Mesodermal cell (in vitro differentiated cells): ENCODE data around the gene H1-8.
"Not testable (repeated sequence)": the region's sequence is repeated elsewhere in the genome, so short reads cannot be mapped to it uniquely, and the experiment has no call there.

Source experiments
- H3K27ac ChIP-seq: 2 replicates; pipeline ENCODE4 v1.7.0; 2013; ENCODE audit warnings: mild to moderate bottlenecking, low read depth, low read length, moderate library complexity; ENCODE audit not compliant: severe bottlenecking
- H3K36me3 ChIP-seq: 2 replicates; pipeline ENCODE4 v1.7.1; 2013; ENCODE audit warnings: mild to moderate bottlenecking, low read length, moderate library complexity; ENCODE audit not compliant: control insufficient read depth, insufficient read depth
- H3K4me1 ChIP-seq: one replicate; pipeline ENCODE4 v1.7.1; 2013; ENCODE audit warnings: mild to moderate bottlenecking, low read length; ENCODE audit not compliant: insufficient read depth, control insufficient read depth, poor library complexity, severe bottlenecking
- H3K4me3 ChIP-seq: 2 replicates; pipeline ENCODE4 v1.7.0; 2013; ENCODE audit warnings: low read length, control low read depth, mild to moderate bottlenecking; ENCODE audit not compliant: insufficient read depth, poor library complexity, severe bottlenecking; ENCODE audit errors: extremely low read depth
- H3K9me3 ChIP-seq: 2 replicates; pipeline ENCODE4 v1.7.1; 2013; ENCODE audit warnings: mild to moderate bottlenecking, low read length, moderate library complexity; ENCODE audit not compliant: control insufficient read depth
- WGBS, 2 experiments: methylation state at CpG; one replicate each; pipeline ENCODE4 v1.1.5; 2013; ENCODE audit warnings: missing lambda C conversion rate in 2 of 2; ENCODE audit not compliant: insufficient coverage in 2 of 2; 5-methylcytosine and 5-hydroxymethylcytosine counted together

Gene H1-8

GRCh38 chr3:129503471-129504291 is 39.3 kb upstream of the H1-8 start:
- 95 to 99% methylated on average over 7 to 10 of the region's 13 CpGs for WGBS, 2 experiments
- H3K4me1 ChIP-seq, result peaks cover 5% of the 10 kb centered on the region
- no peak overlapping the region for H3K27ac ChIP-seq
- no peaks in the 10 kb centered on the region for H3K9me3 ChIP-seq
- H3K36me3 ChIP-seq, result peaks cover 33% of the 10 kb centered on the region
- no peak overlapping the region for H3K4me3 ChIP-seq

- 95 to 100% methylated on average over 2 to 5 of the region's 5 CpGs for WGBS, 2 experiments
- Histone ChIP-seq H3K27ac (no peak overlapping the region), H3K4me3 (no peak overlapping the region), H3K4me1 (no peaks in the 10 kb centered on the region), H3K36me3 (peaks cover 33% of the 10 kb centered on the region), H3K9me3 (no peaks in the 10 kb centered on the region)
Measured at GRCh38 chr3:129504471-129505100, 38.4 kb upstream of the H1-8 start.

GRCh38 chr3:129505341-129505740 is 37.6 kb upstream of the H1-8 start:
- no peak overlapping the region for H3K27ac ChIP-seq
- H3K9me3 ChIP-seq, result no peaks in the 10 kb centered on the region
- 98 to 100% methylated on average over 5 of the region's 6 CpGs for WGBS, 2 experiments
- H3K4me1 ChIP-seq, result no peaks in the 10 kb centered on the region
- H3K36me3 ChIP-seq, result peaks cover 28% of the 10 kb centered on the region
- no peak overlapping the region for H3K4me3 ChIP-seq

- Histone ChIP-seq H3K9me3 (no peaks in the 10 kb centered on the region), H3K27ac (no peak overlapping the region), H3K4me1 (no peaks in the 10 kb centered on the region), H3K36me3 (peaks cover 29% of the 10 kb centered on the region), H3K4me3 (no peak overlapping the region)
- WGBS, 2 experiments, result 93 to 98% methylated on average over 8 to 9 of the region's 9 CpGs
Measured at GRCh38 chr3:129506231-129506742, 36.7 kb upstream of the H1-8 start.

GRCh38 chr3:129507181-129507831 is 35.7 kb upstream of the H1-8 start:
- peaks cover 37% of the 10 kb centered on the region for H3K36me3 ChIP-seq
- no peak overlapping the region for H3K27ac ChIP-seq
- 93 to 96% methylated on average over 7 to 9 of the region's 9 CpGs for WGBS, 2 experiments
- no peaks in the 10 kb centered on the region for H3K4me1 ChIP-seq
- no peak overlapping the region for H3K4me3 ChIP-seq
- H3K9me3 ChIP-seq, result no peaks in the 10 kb centered on the region

GRCh38 chr3:129512595-129512994 is 30.4 kb upstream of the H1-8 start:
- Histone ChIP-seq H3K9me3 (no peaks in the 10 kb centered on the region), H3K4me1 (no peaks in the 10 kb centered on the region), H3K27ac (no peak overlapping the region), H3K36me3 (peaks cover 28% of the 10 kb centered on the region), H3K4me3 (no peak overlapping the region)

- H3K36me3 ChIP-seq, result peaks cover 29% of the 10 kb centered on the region
- H3K4me1 ChIP-seq, result no peaks in the 10 kb centered on the region
- H3K9me3 ChIP-seq, result no peaks in the 10 kb centered on the region
- no peak overlapping the region for H3K27ac ChIP-seq
- H3K4me3 ChIP-seq, result no peak overlapping the region
- 90 to 96% methylated on average over 8 of the region's 8 CpGs for WGBS, 2 experiments
Measured at GRCh38 chr3:129513705-129514104, 29.3 kb upstream of the H1-8 start.

GRCh38 chr3:129514110-129514509 is 28.9 kb upstream of the H1-8 start:
- WGBS, 2 experiments, result 90 to 99% methylated on average over 10 of the region's 10 CpGs
- Histone ChIP-seq H3K36me3 (peaks cover 29% of the 10 kb centered on the region), H3K9me3 (no peaks in the 10 kb centered on the region)

GRCh38 chr3:129514563-129514962 is 28.4 kb upstream of the H1-8 start:
- Histone ChIP-seq H3K9me3 (no peaks in the 10 kb centered on the region), H3K4me1 (no peaks in the 10 kb centered on the region), H3K36me3 (peaks cover 29% of the 10 kb centered on the region), H3K27ac (no peak overlapping the region), H3K4me3 (no peak overlapping the region)
- WGBS, 2 experiments, result 96 to 97% methylated on average over 6 of the region's 6 CpGs

More at GRCh38 chr3:129514110-129514509, 28.9 kb upstream of the H1-8 start:
- Histone ChIP-seq H3K27ac (no peak overlapping the region), H3K4me1 (no peaks in the 10 kb centered on the region), H3K4me3 (no peak overlapping the region)

- 93 to 97% methylated on average over 11 to 16 of the region's 25 CpGs for WGBS, 2 experiments
- not testable (repeated sequence) for H3K4me3 ChIP-seq, H3K27ac ChIP-seq, H3K4me1 ChIP-seq, H3K9me3 ChIP-seq
- peaks cover 29% of the 10 kb centered on the region for H3K36me3 ChIP-seq
Measured at GRCh38 chr3:129515108-129515820, 27.7 kb upstream of the H1-8 start.
